Stomach smooth muscle (tissue), 2 donors: Measurements from ENCODE around the gene ERC1.
"Not testable (repeated sequence)": the region's sequence is repeated elsewhere in the genome, so short reads cannot be mapped to it uniquely, and the experiment has no call there.

ENCODE experiments used
- H3K27ac ChIP-seq: one replicate; pipeline ENCODE4 v1.7.0; 2013; ENCODE audit warnings: mild to moderate bottlenecking, low read length, inconsistent platforms
- H3K27me3 ChIP-seq, 2 donors: one replicate each; pipeline ENCODE4 v1.7.0; 2013; ENCODE audit warnings: low read length in 2 of 2; ENCODE audit not compliant: insufficient read depth in 2 of 2, control insufficient read depth in 1 of 2
- H3K36me3 ChIP-seq, 2 donors: one replicate each; pipeline ENCODE4 v1.7.0; 2013; ENCODE audit warnings: low read length in 2 of 2; ENCODE audit not compliant: control insufficient read depth in 2 of 2, insufficient read depth in 2 of 2
- H3K4me1 ChIP-seq: one replicate; pipeline ENCODE4 v1.7.0; 2013; ENCODE audit warnings: low read length; ENCODE audit not compliant: control insufficient read depth, insufficient read depth
- H3K4me3 ChIP-seq, 2 donors: one replicate each; pipeline ENCODE4 v1.7.0; 2013; ENCODE audit warnings: low read length in 2 of 2
- H3K9ac ChIP-seq, 2 donors: one replicate each; pipeline ENCODE4 v1.7.0; 2013; ENCODE audit warnings: low read length in 2 of 2, mild to moderate bottlenecking in 1 of 2
- H3K9me3 ChIP-seq, 2 donors: one replicate each; pipeline ENCODE4 v1.7.0; 2013; ENCODE audit warnings: low read length in 2 of 2; ENCODE audit not compliant: control insufficient read depth in 2 of 2
- donor health status: healthy.
- donor health status: Pancreatic carcinoma.

ERC1 gene

DNA sequence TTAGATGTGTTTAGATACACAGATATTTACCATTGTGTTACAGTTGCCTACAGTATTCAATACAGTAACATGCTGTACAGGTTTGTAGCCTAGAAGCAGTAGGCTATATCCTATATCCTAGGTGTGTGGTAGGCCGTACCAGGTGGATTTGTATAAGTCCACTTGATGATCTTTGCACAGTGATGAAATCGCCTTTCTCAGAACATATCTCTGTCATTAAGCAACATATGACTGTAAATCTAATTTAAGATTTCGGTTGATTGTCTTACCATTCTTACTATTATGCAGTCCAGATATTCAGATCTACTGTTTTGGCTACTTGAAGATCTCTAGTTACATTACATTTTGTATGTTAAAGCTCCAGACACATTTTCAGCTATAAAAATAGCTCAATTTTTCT is 39.8 kb downstream of the ERC1 start:
- H3K4me1 ChIP-seq: no peaks in the 10 kb centered on the region
- no peaks in the 10 kb centered on the region for H3K27me3 ChIP-seq
- no peak overlapping the region for H3K27ac ChIP-seq
- H3K9ac ChIP-seq: no peak overlapping the region
- H3K9me3 ChIP-seq: no peaks in the 10 kb centered on the region
- peaks cover 12 to 14% of the 10 kb centered on the region in 2 donors for H3K36me3 ChIP-seq
- no peak overlapping the region for H3K4me3 ChIP-seq

DNA sequence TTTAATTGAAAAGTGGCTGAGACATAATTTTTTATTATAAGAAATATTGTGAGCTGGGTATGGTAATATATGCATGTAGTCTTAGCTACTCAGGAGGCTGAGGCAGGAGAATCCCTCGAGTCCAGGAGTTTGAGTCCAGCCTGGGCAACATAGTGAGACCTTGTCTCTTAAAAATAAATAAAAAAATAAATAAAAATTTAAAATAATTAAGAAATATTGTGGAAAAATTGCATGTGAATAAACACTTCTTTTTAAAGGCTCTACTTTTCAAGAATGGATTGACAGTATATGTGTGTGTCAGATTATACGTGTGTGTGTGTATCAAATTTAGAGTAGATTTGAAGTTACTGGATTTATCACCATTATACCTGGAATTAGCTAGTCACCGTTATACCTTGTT is 43.2 kb downstream of the ERC1 start:
- Histone ChIP-seq H3K36me3 (peaks cover 3 to 4% of the 10 kb centered on the region in 2 donors), H3K27me3 (no peaks in the 10 kb centered on the region), H3K9ac (no peak overlapping the region), H3K9me3 (no peaks in the 10 kb centered on the region), H3K4me3 (no peak overlapping the region), H3K27ac (no peak overlapping the region), H3K4me1 (no peaks in the 10 kb centered on the region)

DNA sequence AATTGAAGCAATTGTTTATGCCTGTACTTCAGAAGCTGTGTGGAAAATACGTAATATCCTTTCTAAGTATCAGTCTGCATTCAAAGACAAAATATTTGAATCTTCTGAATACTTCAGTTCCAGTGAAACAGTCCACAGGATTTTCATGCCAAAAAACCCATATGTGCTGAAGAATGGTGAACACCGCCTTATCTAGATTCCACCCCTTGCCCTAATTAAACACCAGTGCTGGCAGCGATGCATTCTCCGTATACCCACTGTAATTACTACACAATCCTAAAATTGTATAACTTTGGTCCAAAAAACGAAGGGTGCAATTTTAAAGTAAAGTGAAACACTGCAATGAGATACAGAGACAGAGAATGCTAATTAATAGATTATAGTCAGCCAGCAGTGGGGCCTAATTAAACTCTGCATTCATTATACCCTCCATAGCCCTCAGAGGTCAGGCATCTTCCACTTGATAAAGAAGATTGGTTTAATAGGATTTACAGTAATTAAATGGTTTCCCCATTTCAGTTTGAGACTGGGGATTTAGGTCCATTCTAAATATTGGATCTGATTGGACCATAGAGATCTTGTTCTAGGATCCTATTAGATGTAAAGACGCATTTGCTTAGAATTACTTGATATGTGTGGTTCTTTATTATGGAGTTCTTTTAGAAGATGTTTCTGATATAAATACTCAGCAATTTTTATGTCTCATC is 43.9 kb downstream of the ERC1 start:
- H3K27me3 ChIP-seq: no peaks in the 10 kb centered on the region
- H3K9ac ChIP-seq: no peak overlapping the region
- H3K4me3 ChIP-seq: no peak overlapping the region
- no peaks in the 10 kb centered on the region for H3K4me1 ChIP-seq
- no peak overlapping the region for H3K27ac ChIP-seq
- no peaks in the 10 kb centered on the region for H3K9me3 ChIP-seq
- H3K36me3 ChIP-seq: peaks cover 0 to 4% of the 10 kb centered on the region in 2 donors

DNA sequence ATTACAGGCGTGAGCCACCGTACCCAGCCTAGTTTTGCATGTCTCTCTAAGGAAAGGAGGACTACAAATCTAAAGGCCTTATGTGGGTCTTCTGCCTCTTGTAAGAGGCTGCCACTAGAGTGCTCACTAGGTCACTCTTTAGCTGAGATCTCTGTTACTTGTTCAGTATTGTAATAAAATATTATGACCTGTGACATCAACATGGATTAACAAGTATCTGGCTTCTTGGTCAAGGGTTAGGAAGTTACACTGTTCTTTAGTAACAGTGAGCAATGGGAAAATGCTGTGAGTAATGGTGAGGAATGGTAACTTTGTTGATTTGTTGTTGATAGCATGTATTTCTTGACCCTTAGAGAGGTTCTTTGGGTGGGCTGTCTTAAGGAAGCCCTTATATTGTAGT is 50.5 kb downstream of the ERC1 start:
- no peaks in the 10 kb centered on the region for H3K36me3 ChIP-seq
- no peak overlapping the region for H3K27ac ChIP-seq
- no peak overlapping the region for H3K9ac ChIP-seq
- H3K4me1 ChIP-seq: no peaks in the 10 kb centered on the region
- H3K27me3 ChIP-seq: no peaks in the 10 kb centered on the region
- H3K4me3 ChIP-seq: no peak overlapping the region
- no peaks in the 10 kb centered on the region for H3K9me3 ChIP-seq

DNA sequence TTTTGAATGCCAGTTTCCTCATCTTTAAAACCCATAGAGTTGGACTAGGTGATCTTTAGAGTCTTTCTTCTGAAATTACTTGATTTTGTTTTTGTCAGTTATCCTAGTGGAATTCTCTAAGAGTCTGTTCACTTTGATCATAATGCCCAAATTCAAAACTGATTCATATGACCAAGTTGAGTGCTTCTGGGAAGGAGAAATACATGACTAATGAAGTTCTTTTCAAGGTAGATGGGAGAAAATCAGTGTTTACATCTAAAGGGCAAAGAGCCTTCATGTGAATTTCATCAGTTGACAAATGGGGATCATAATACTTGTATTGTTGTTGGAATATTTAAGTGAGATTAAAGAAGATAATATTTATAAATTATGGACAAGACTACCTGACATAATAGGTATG is 53.2 kb downstream of the ERC1 start:
- no peak overlapping the region for H3K9ac ChIP-seq
- no peak overlapping the region for H3K27ac ChIP-seq
- H3K27me3 ChIP-seq: no peaks in the 10 kb centered on the region
- H3K4me1 ChIP-seq: no peaks in the 10 kb centered on the region
- no peak overlapping the region for H3K4me3 ChIP-seq
- no peaks in the 10 kb centered on the region for H3K9me3 ChIP-seq
- no peaks in the 10 kb centered on the region for H3K36me3 ChIP-seq

DNA sequence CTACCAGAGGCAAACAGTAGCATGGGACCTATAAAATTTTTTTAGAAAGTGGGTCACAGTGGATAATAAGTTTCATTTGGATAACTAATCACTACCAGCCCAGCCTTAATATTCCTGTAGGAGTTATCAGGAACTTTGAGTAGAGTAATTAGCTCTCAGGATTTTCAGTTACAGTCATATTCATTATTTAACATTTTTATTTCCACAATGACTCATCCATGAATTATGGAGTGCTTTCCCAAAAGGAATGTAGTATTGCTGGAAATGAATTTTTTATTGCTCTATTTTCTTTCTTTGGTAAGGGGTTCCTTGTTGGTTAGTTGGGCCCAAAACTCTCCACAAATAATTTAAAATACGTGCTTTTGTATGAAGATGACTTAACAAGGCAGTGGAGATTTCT is 53.7 kb downstream of the ERC1 start:
- Histone ChIP-seq H3K27ac (no peak overlapping the region), H3K9me3 (no peaks in the 10 kb centered on the region), H3K27me3 (no peaks in the 10 kb centered on the region), H3K4me3 (no peak overlapping the region), H3K4me1 (no peaks in the 10 kb centered on the region), H3K9ac (no peak overlapping the region), H3K36me3 (no peaks in the 10 kb centered on the region)

DNA sequence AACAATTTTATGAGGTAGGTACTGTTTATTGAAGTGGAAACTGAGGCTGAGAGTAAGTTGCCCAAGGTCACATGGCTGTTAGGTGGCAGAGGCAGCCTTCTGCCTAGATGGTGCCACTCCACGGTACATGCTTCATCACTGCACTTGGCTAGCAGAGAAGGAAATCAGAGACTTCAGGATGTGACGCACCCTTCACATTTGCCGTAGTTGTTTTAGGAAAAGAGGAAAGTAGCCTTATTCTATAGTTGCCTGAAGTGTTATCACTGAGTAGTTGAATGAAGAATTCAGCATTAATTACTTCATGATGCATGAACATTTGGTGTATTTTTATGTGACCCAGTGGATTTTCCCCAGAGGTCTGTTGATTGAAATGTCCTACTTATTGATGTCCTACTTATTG is 55.7 kb downstream of the ERC1 start:
- H3K4me3 ChIP-seq: no peak overlapping the region
- no peak overlapping the region for H3K9ac ChIP-seq
- H3K9me3 ChIP-seq: no peaks in the 10 kb centered on the region
- no peak overlapping the region for H3K27ac ChIP-seq
- no peaks in the 10 kb centered on the region for H3K36me3 ChIP-seq
- no peaks in the 10 kb centered on the region for H3K27me3 ChIP-seq
- no peaks in the 10 kb centered on the region for H3K4me1 ChIP-seq

DNA sequence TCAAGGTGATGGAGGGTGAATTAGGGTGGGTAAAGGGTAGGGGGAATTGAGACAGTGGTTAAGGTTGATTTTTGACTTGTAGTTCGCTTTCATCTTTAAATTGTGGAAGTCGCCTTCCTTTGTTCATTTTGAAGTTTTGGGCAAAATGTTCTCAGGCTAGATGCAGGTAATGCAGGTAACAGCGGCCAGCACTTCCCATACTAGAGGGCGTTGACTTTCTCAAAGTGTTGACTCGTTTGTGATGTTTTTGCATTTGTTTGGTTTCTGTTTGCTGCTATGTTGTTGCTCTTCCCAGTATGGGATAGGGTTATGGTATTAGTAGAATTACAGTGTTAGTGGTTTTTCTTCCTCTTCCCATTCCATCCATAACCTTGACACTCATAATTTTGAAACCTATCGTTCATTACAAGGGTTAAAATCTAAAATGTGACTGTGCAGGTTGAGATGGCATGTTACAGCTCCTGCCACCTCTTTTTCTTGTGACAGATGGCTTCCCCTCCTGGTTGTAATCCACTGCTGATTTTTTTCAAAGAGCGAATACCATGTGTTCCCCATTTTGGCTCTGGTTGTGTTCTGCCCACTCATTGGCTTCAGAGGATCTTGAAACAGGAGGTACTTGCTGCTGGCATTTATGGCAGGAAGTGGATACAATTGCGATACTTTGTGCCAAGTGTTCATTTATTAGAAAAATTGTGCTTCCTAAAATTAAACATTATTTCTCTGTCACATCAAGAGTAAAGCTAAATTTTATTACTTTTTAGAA is 57.1 kb downstream of the ERC1 start:
- Histone ChIP-seq H3K4me3 (no peak overlapping the region), H3K27ac (no peak overlapping the region), H3K9ac (no peak overlapping the region), H3K4me1 (no peaks in the 10 kb centered on the region), H3K36me3 (no peaks in the 10 kb centered on the region), H3K27me3 (no peaks in the 10 kb centered on the region), H3K9me3 (no peaks in the 10 kb centered on the region)

DNA sequence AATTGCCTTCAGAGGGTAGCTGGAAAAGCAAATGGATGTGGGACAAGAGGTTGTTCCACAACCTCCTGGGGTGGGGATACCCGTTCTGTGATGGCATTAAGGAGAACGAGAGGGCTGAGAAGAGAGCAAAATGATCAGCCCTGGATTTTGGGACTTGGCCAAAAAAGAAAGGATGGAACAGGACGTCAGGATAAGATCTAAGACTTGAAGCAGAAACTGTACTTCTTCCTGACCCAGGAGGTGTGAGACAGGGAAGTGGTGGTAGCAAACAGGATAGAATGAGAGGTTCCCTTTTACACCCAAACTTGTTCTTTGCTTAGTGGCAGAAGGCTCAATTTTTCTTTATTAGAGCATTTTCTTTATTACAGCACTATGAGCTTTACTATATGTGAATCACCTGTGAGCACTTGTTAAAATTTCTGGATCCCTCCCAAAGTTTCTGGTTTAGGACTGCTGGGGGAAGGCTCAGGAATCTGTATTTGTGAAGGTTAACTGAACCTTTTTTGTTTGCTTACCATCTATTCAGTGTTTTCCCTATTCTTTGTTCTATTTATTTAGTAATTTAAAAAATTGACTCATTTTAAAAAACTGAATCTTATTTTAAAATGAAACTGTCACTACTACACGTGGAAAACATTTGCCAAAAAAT is 59.2 kb downstream of the ERC1 start:
- H3K9ac ChIP-seq: no peak overlapping the region
- H3K27me3 ChIP-seq: no peaks in the 10 kb centered on the region
- H3K36me3 ChIP-seq: no peaks in the 10 kb centered on the region
- H3K27ac ChIP-seq: no peak overlapping the region
- peaks cover 9% of the 10 kb centered on the region for H3K4me1 ChIP-seq
- H3K9me3 ChIP-seq: no peaks in the 10 kb centered on the region
- no peak overlapping the region for H3K4me3 ChIP-seq

DNA sequence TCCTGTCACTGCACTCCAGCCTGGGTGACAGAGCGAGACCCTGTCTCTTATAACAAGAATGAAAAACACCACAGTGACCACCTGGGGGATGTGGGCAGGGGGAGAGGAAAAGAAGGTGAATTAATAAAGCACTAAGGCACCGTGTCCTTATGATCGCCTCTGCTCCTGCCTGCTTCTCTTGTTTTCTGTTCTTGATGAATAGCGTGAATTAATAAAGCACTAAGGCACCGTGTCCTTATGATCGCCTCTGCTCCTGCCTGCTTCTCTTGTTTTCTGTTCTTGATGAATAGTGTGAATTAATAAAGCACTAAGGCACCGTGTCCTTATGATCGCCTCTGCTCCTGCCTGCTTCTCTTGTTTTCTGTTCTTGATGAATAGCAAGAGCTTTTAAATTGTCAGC is 60.6 kb downstream of the ERC1 start:
- not testable (repeated sequence) for H3K36me3 ChIP-seq, H3K4me1 ChIP-seq, H3K4me3 ChIP-seq, H3K9me3 ChIP-seq, H3K9ac ChIP-seq, H3K27ac ChIP-seq, H3K27me3 ChIP-seq

DNA sequence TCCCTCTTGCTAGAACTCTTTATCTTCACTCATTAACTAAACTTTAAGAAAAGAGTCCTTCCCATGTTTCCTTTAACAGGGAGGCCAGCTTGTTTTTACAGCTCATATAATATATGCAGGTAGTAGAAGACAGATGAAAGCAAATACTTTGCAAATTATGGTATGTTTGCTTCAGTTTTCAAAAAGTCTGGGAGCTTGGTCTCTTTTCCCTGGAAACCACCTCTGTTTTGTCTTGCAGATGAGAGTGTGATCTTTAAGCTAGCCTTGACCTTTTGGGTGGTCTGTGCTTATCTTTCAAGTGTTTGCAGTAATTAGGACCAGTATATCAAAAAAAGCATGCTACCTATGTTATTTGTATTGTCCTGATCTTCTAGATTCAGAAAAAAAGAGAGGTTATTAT is 62.7 kb downstream of the ERC1 start:
- Histone ChIP-seq H3K4me1 (peaks cover 9% of the 10 kb centered on the region), H3K9ac (no peak overlapping the region), H3K27ac (no peak overlapping the region), H3K9me3 (no peaks in the 10 kb centered on the region), H3K4me3 (no peak overlapping the region), H3K27me3 (no peaks in the 10 kb centered on the region), H3K36me3 (no peaks in the 10 kb centered on the region)
